Measurements from ENCODE around the gene MAPK1. TPM values are rescaled to one million over a fixed set of nuclear protein-coding genes. Genes with fewer than 3 reads are reported as not detected.

Gene MAPK1
- total RNA-seq, 5 donors from 2014 or later (not counting 1 experiment from before 2014, with no cell fraction given), result 85.0 to 114 (median 110) TPM

DNA sequence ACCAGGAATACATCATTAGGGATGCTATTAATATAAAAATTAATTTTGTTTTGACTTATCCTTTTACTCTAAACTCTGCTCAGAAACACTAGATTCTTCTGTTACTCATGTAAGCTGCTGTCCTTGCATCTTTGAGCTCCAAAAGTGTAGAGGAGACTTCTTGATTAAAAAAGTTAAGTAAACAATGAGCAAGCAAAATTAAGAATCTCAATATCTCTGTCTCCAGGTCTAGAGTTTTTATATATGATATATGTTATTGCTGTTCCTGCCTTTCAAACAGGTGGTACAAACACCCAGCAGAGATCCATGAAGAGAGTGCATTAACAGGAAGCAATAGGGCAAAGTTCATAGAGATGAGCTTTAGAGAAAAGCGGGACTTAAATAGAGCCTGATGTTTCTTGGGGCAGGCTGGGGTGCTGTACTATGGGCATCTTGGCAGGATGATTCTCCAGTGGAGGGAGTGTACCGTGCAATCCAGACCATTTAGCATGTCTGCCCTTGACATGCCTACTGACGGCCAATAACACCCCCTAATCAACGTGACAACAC, 6.9 kb downstream of the MAPK1 start:
- peak overlapping the region in 1 of 3 donors; percentile 50 for H3K4me3 Mint-ChIP-seq
- CTCF ChIA-PET, result interaction anchor here in 1 of 2 donors (0.5 kb wide), 1 partner anchor 45 kb away, joined by 3 read pairs; no protein-coding TSS in a partner anchor

DNA sequence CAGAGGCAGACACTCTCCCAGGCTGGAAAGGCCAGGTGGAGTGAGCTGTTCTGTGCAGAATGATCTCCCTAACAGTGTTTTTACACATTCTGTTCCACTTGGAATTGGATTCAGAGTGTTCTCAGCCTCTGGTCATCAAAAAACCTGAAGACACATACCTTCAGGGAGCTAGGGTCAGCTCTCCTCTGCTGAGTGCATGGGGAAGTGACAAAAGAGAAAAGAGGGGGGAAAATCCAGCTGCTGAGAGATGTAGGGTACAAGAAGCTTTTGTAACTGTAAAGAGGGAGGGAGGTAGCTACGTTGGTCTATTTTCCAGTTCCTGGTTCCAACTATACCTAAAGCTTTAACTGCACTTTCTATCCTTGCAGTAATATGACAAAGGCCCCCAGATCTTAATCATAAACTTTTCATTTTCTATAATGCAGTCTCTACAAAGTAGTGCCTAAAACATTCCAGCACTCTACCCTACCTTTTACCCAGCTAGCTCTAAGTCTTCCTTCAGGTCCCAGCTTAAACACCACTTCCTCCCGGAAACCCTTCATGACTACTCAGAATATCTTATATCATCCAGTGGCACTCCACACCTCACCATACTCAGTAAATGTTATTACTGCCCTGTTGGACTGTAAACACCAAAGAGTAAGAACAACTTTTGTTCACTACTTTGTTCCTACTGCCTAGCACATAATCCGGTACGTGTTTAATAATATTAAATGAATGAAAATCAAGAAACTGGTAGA, 9.2 kb downstream of the MAPK1 start:
- no peaks in the 10 kb centered on the region for H3K9me3 ChIP-seq
- no peak overlapping the region for H3K4me3 ChIP-seq (ENCODE audit: control insufficient read depth in 1 of 2, extremely low read depth in 1 of 2, low read length in 1 of 2)
- peak overlapping the region; percentile 47 to 61 for H3K27ac Mint-ChIP-seq
- H3K27ac ChIP-seq (ENCODE audit: low read length), result no peak overlapping the region
- ChIA-PET CTCF (no interaction called here), POLR2A (interaction anchor here in 1 of 2 donors (0.6 kb wide), 1 partner anchor 166 kb away, joined by 4 read pairs; no protein-coding TSS in a partner anchor)
- peaks cover 34 to 54% of the 10 kb centered on the region in 2 experiments for H3K4me1 ChIP-seq (ENCODE audit: control insufficient read depth in 1 of 2, extremely low read depth in 1 of 2, insufficient read depth in 2 of 2, low read length in 2 of 2)
- peaks cover 15% of the 10 kb centered on the region for H3K36me3 Mint-ChIP-seq
- no peaks in the 10 kb centered on the region for H3K9me3 Mint-ChIP-seq
- H3K4me3 Mint-ChIP-seq, result peak overlapping the region; percentile 4 to 50 (median 28)
- DNase-seq (no peak), ATAC-seq (replicated peaks in 1 of 4) (peak; percentile 43 to 71 (median 58))
- H3K27me3 ChIP-seq (replicated peaks in 1 of 2; ENCODE audit: control insufficient read depth in 2 of 2, extremely low read depth in 1 of 2, insufficient read depth in 2 of 2, low read length in 1 of 2), result no peaks in the 10 kb centered on the region
- peaks cover 0 to 2% of the 10 kb centered on the region in 2 donors for H3K36me3 ChIP-seq (ENCODE audit: control insufficient read depth in 2 of 2, extremely low read depth in 1 of 2, insufficient read depth in 1 of 2, low read length in 1 of 2)
- peaks cover 93 to 96% (median 95%) of the 10 kb centered on the region in 3 donors for H3K4me1 Mint-ChIP-seq
- WGBS (ENCODE audit: insufficient coverage), result 40% methylated on average over 1 of the region's 4 CpGs
- H3K27me3 Mint-ChIP-seq, result no peaks in the 10 kb centered on the region

More for the DNA sequence above, 6.9 kb downstream of the MAPK1 start:
- POLR2A ChIA-PET, result interaction anchor here in 1 of 2 donors (0.5 kb wide), 1 partner anchor 10 kb away, joined by 21 read pairs; no protein-coding TSS in a partner anchor
- 100% methylated on average over 1 of the region's 4 CpGs for WGBS (ENCODE audit: insufficient coverage)
- H3K9me3 ChIP-seq, result no peaks in the 10 kb centered on the region
- peak overlapping the region; percentile 7 to 34 for H3K27ac Mint-ChIP-seq
- no peak for ATAC-seq (replicated peaks in 1 of 4)
- no peak overlapping the region for H3K4me3 ChIP-seq (ENCODE audit: control insufficient read depth in 1 of 2, extremely low read depth in 1 of 2, low read length in 1 of 2)
- no peaks in the 10 kb centered on the region for H3K27me3 Mint-ChIP-seq
- H3K27ac ChIP-seq (ENCODE audit: low read length), result no peak overlapping the region
- H3K4me1 ChIP-seq (ENCODE audit: control insufficient read depth in 1 of 2, extremely low read depth in 1 of 2, insufficient read depth in 2 of 2, low read length in 2 of 2), result peaks cover 43 to 61% of the 10 kb centered on the region in 2 experiments
- H3K9me3 Mint-ChIP-seq, result no peaks in the 10 kb centered on the region
- DNase-seq, result no peak
- H3K27me3 ChIP-seq (replicated peaks in 1 of 2; ENCODE audit: control insufficient read depth in 2 of 2, extremely low read depth in 1 of 2, insufficient read depth in 2 of 2, low read length in 1 of 2), result no peaks in the 10 kb centered on the region
- H3K36me3 ChIP-seq (ENCODE audit: control insufficient read depth in 2 of 2, extremely low read depth in 1 of 2, insufficient read depth in 1 of 2, low read length in 1 of 2), result peaks cover 0 to 2% of the 10 kb centered on the region in 2 donors
- H3K4me1 Mint-ChIP-seq, result peaks cover 91 to 97% (median 93%) of the 10 kb centered on the region in 3 donors
- peaks cover 18% of the 10 kb centered on the region for H3K36me3 Mint-ChIP-seq

GRCh38 chr22:21857481-21857914, 9.9 kb downstream of the MAPK1 start:
- H3K9me3 ChIP-seq, result no peaks in the 10 kb centered on the region
- no peak overlapping the region for H3K4me3 ChIP-seq (ENCODE audit: control insufficient read depth in 1 of 2, extremely low read depth in 1 of 2, low read length in 1 of 2)
- ChIA-PET POLR2A (no interaction called here), CTCF (no interaction called here)
- H3K36me3 Mint-ChIP-seq, result peaks cover 17% of the 10 kb centered on the region
- H3K4me3 Mint-ChIP-seq, result peak overlapping the region in 1 of 3 donors; percentile 50
- H3K27me3 ChIP-seq (replicated peaks in 1 of 2; ENCODE audit: control insufficient read depth in 2 of 2, extremely low read depth in 1 of 2, insufficient read depth in 2 of 2, low read length in 1 of 2), result no peaks in the 10 kb centered on the region
- H3K4me1 ChIP-seq (ENCODE audit: control insufficient read depth in 1 of 2, extremely low read depth in 1 of 2, insufficient read depth in 2 of 2, low read length in 2 of 2), result peaks cover 34 to 48% of the 10 kb centered on the region in 2 experiments
- H3K36me3 ChIP-seq (ENCODE audit: control insufficient read depth in 2 of 2, extremely low read depth in 1 of 2, insufficient read depth in 1 of 2, low read length in 1 of 2), result peaks cover 0 to 2% of the 10 kb centered on the region in 2 donors
- 75% methylated on average over 3 of the region's 4 CpGs for WGBS (ENCODE audit: insufficient coverage)
- H3K27ac ChIP-seq (ENCODE audit: low read length), result no peak overlapping the region
- no peaks in the 10 kb centered on the region for H3K27me3 Mint-ChIP-seq
- peak overlapping the region in 1 of 2 donors; percentile 61 for H3K27ac Mint-ChIP-seq
- ATAC-seq (replicated peaks in 1 of 4) (no peak), DNase-seq (no peak)
- peaks cover 93 to 96% (median 93%) of the 10 kb centered on the region in 3 donors for H3K4me1 Mint-ChIP-seq
- H3K9me3 Mint-ChIP-seq, result no peaks in the 10 kb centered on the region

GRCh38 chr22:21856868-21857267, 10.6 kb downstream of the MAPK1 start:
- ATAC-seq (replicated peaks in 1 of 4) (no peak), DNase-seq (no peak)
- no peak overlapping the region for H3K27ac Mint-ChIP-seq
- H3K4me3 ChIP-seq (ENCODE audit: control insufficient read depth in 1 of 2, extremely low read depth in 1 of 2, low read length in 1 of 2), result no peak overlapping the region
- 98% methylated on average over 7 of the region's 8 CpGs for WGBS (ENCODE audit: insufficient coverage)
- ChIA-PET CTCF (no interaction called here), POLR2A (no interaction called here)
- no peaks in the 10 kb centered on the region for H3K9me3 ChIP-seq
- H3K36me3 ChIP-seq (ENCODE audit: control insufficient read depth in 2 of 2, extremely low read depth in 1 of 2, insufficient read depth in 1 of 2, low read length in 1 of 2), result peaks cover 0 to 2% of the 10 kb centered on the region in 2 donors
- no peaks in the 10 kb centered on the region for H3K27me3 Mint-ChIP-seq
- no peaks in the 10 kb centered on the region for H3K27me3 ChIP-seq (replicated peaks in 1 of 2; ENCODE audit: control insufficient read depth in 2 of 2, extremely low read depth in 1 of 2, insufficient read depth in 2 of 2, low read length in 1 of 2)
- peaks cover 94 to 96% (median 95%) of the 10 kb centered on the region in 3 donors for H3K4me1 Mint-ChIP-seq
- peaks cover 21% of the 10 kb centered on the region for H3K36me3 Mint-ChIP-seq
- no peaks in the 10 kb centered on the region for H3K9me3 Mint-ChIP-seq
- no peak overlapping the region for H3K27ac ChIP-seq (ENCODE audit: low read length)
- no peak overlapping the region for H3K4me3 Mint-ChIP-seq
- peaks cover 34 to 45% of the 10 kb centered on the region in 2 experiments for H3K4me1 ChIP-seq (ENCODE audit: control insufficient read depth in 1 of 2, extremely low read depth in 1 of 2, insufficient read depth in 2 of 2, low read length in 2 of 2)

GRCh38 chr22:21856197-21856596, 11.2 kb downstream of the MAPK1 start:
- no peak for ATAC-seq (replicated peaks in 1 of 4)
- H3K27ac Mint-ChIP-seq, result no peak overlapping the region
- 94% methylated on average over 8 of the region's 10 CpGs for WGBS (ENCODE audit: insufficient coverage)

GRCh38 chr22:21855676-21856075, 11.8 kb downstream of the MAPK1 start:
- Histone ChIP-seq H3K9me3 (no peaks in the 10 kb centered on the region), H3K36me3 (ENCODE audit: control insufficient read depth in 2 of 2, extremely low read depth in 1 of 2, insufficient read depth in 1 of 2, low read length in 1 of 2) (peaks cover 0 to 2% of the 10 kb centered on the region in 2 donors), H3K27ac (ENCODE audit: low read length) (no peak overlapping the region), H3K27me3 (replicated peaks in 1 of 2; ENCODE audit: control insufficient read depth in 2 of 2, extremely low read depth in 1 of 2, insufficient read depth in 2 of 2, low read length in 1 of 2) (no peaks in the 10 kb centered on the region), H3K4me1 (ENCODE audit: control insufficient read depth in 1 of 2, extremely low read depth in 1 of 2, insufficient read depth in 2 of 2, low read length in 2 of 2) (peaks cover 24 to 37% of the 10 kb centered on the region in 2 experiments), H3K4me3 (ENCODE audit: control insufficient read depth in 1 of 2, extremely low read depth in 1 of 2, low read length in 1 of 2) (no peak overlapping the region)
- H3K4me3 Mint-ChIP-seq, result no peak overlapping the region
- no peaks in the 10 kb centered on the region for H3K27me3 Mint-ChIP-seq
- peak overlapping the region in 1 of 2 donors; percentile 8 for H3K27ac Mint-ChIP-seq
- peaks cover 92% of the 10 kb centered on the region in 3 donors for H3K4me1 Mint-ChIP-seq
- ChIA-PET POLR2A (no interaction called here), CTCF (no interaction called here)
- no peaks in the 10 kb centered on the region for H3K9me3 Mint-ChIP-seq
- 93% methylated on average over 3 of the region's 6 CpGs for WGBS (ENCODE audit: insufficient coverage)
- ATAC-seq (replicated peaks in 1 of 4) (no peak), DNase-seq (no peak)
- H3K36me3 Mint-ChIP-seq, result peaks cover 21% of the 10 kb centered on the region

More at GRCh38 chr22:21856197-21856596, 11.2 kb downstream of the MAPK1 start:
- ChIA-PET CTCF (no interaction called here), POLR2A (interaction anchor here in 1 of 2 donors (0.7 kb wide), 1 partner anchor 67 kb away, joined by 3 read pairs; no protein-coding TSS in a partner anchor)
- peaks cover 27 to 40% of the 10 kb centered on the region in 2 experiments for H3K4me1 ChIP-seq (ENCODE audit: control insufficient read depth in 1 of 2, extremely low read depth in 1 of 2, insufficient read depth in 2 of 2, low read length in 2 of 2)
- peaks cover 0 to 2% of the 10 kb centered on the region in 2 donors for H3K36me3 ChIP-seq (ENCODE audit: control insufficient read depth in 2 of 2, extremely low read depth in 1 of 2, insufficient read depth in 1 of 2, low read length in 1 of 2)
- no peaks in the 10 kb centered on the region for H3K27me3 ChIP-seq (replicated peaks in 1 of 2; ENCODE audit: control insufficient read depth in 2 of 2, extremely low read depth in 1 of 2, insufficient read depth in 2 of 2, low read length in 1 of 2)
- H3K9me3 ChIP-seq, result no peaks in the 10 kb centered on the region
- no peaks in the 10 kb centered on the region for H3K27me3 Mint-ChIP-seq
- no peak for DNase-seq
- no peak overlapping the region for H3K4me3 ChIP-seq (ENCODE audit: control insufficient read depth in 1 of 2, extremely low read depth in 1 of 2, low read length in 1 of 2)
- peaks cover 21% of the 10 kb centered on the region for H3K36me3 Mint-ChIP-seq
- no peaks in the 10 kb centered on the region for H3K9me3 Mint-ChIP-seq
- H3K4me1 Mint-ChIP-seq, result peaks cover 93 to 95% (median 95%) of the 10 kb centered on the region in 3 donors
- H3K4me3 Mint-ChIP-seq, result no peak overlapping the region
- no peak overlapping the region for H3K27ac ChIP-seq (ENCODE audit: low read length)

Measured in T-cell (primary cell).